HFF-Myc (cell line): ENCODE measurements around the gene RNFT2.

Experiments used
- DNase-seq: peaks from one replicate; pipeline ENCODE4 v3.0.0-alpha.2; 2011; ENCODE audit warnings: low read depth; ENCODE audit errors: extremely low read depth
- H3K4me3 ChIP-seq: replicated peaks from 2 replicates; pipeline ENCODE4 v1.5.1; 2011; ENCODE audit warnings: low read depth, mild to moderate bottlenecking, control low read depth, low read length
- TF ChIP-seq, protein P1 (sequence below): IDR thresholded peaks from 2 replicates; pipeline ENCODE4 v1.5.1; 2012; ENCODE audit warnings: mild to moderate bottlenecking, low read depth, low read length, control low read depth; ENCODE audit errors: missing control alignments

RNFT2 gene

GRCh38 chr12:116709768-116710167, 28.3 kb upstream of the RNFT2 start:
- no peak for DNase-seq
- TF ChIP-seq, protein P1, sequence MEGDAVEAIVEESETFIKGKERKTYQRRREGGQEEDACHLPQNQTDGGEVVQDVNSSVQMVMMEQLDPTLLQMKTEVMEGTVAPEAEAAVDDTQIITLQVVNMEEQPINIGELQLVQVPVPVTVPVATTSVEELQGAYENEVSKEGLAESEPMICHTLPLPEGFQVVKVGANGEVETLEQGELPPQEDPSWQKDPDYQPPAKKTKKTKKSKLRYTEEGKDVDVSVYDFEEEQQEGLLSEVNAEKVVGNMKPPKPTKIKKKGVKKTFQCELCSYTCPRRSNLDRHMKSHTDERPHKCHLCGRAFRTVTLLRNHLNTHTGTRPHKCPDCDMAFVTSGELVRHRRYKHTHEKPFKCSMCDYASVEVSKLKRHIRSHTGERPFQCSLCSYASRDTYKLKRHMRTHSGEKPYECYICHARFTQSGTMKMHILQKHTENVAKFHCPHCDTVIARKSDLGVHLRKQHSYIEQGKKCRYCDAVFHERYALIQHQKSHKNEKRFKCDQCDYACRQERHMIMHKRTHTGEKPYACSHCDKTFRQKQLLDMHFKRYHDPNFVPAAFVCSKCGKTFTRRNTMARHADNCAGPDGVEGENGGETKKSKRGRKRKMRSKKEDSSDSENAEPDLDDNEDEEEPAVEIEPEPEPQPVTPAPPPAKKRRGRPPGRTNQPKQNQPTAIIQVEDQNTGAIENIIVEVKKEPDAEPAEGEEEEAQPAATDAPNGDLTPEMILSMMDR, result no peak
- no peak overlapping the region for H3K4me3 ChIP-seq

DNA sequence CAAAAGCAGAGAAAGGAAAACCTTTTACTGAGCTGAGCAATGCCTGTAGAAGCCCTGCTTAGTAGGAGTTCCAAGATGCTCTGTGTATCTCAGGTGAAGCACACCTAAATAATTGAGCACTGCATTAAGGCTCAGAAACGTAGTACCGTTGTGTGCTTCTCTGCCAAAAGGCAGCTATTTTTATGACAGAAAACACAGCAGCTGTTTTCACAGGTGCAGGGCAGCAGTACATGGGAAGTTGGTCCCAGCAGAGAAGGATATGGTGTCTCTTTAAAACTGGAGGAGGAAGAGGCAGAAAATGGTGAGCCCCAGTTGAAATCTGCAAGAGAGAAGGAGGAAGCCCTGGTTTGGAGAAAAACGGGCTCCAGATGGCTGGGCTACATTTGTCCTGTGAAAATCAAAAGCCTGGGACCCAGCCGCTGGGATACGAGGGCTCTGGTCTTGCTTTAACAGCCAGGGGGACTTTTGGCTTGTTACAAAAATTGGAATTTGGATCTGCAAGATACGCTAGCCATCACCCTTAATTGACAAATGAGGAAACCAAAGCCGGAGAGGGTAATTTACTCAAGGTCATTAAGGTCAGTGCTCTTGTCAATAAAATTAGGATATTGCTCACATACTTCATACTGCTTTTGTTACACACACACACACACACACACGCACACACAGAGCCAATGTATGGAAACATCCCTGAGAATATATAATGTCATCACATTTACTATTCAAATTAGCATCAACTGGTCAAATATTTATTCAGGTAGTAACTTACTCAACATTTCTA, 27.6 kb upstream of the RNFT2 start:
- H3K4me3 ChIP-seq, result no peak overlapping the region
- no peak for DNase-seq
- TF ChIP-seq, protein P1, result no peak

- DNase-seq, result no peak
- H3K4me3 ChIP-seq, result no peak overlapping the region
- TF ChIP-seq, protein P1, result no peak
Measured at GRCh38 chr12:116712458-116713303, 25.4 kb upstream of the RNFT2 start.

- no peak for DNase-seq
- TF ChIP-seq, protein P1, result no peak
- no peak overlapping the region for H3K4me3 ChIP-seq
Measured at GRCh38 chr12:116713527-116713926, 24.6 kb upstream of the RNFT2 start.

DNA sequence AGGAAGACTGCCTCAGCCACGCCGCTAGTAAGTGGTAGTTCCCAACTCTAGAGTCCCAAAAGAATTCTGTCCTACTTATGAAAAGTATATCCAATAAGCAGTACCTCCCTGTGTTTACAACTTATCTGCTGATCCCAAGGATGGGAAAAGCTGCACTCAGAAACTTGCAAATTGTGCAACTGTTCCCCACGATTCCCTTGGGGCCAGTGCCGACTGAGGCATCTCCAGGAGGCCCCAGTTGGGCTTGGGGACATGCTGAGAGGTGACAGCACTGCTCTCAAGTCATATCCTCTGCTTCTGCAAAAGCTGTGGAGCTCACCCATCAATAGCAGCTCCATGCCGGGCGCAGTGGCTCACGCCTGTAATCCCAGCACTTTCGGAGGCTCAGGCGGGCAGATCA, 23.9 kb upstream of the RNFT2 start:
- H3K4me3 ChIP-seq, result no peak overlapping the region
- DNase-seq, result no peak
- TF ChIP-seq, protein P1, result no peak

GRCh38 chr12:116717466-116718437, 20.4 kb upstream of the RNFT2 start:
- H3K4me3 ChIP-seq, result no peak overlapping the region
- TF ChIP-seq, protein P1, result no peak
- no peak for DNase-seq
